Gastroesophageal sphincter (tissue), 3 donors: ENCODE measurements around the gene GALNT2.

Experiments used
- CTCF ChIP-seq, 4 experiments: fragments of 200-600 bp in 2 of 4; fragments of 450-650 bp in 2 of 4; sonication (generic) in 1 of 4; IDR thresholded peaks; one replicate each; pipeline ENCODE4 v1.5.1; 2017 to 2019; ENCODE audit warnings: antibody characterized with exemption in 4 of 4, mild to moderate bottlenecking in 2 of 4, moderate library complexity in 2 of 4
- POLR2AphosphoS5 ChIP-seq: sonication (generic); formaldehyde crosslinking; IDR thresholded peaks from one replicate; pipeline ENCODE4 v1.6.1; 2017; ENCODE audit warnings: antibody characterized with exemption

GRCh38 chr1:230155021-230155420, 88.0 kb downstream of the GALNT2 start:
- no peak for TF ChIP-seq CTCF (IDR thresholded peaks at IDR 0.05)
- TF ChIP-seq POLR2AphosphoS5: no peak
